Mucosa of descending colon (tissue), 3 donors: ENCODE data around the gene ART5. TPM values are rescaled to one million over a fixed set of nuclear protein-coding genes. Genes with fewer than 3 reads are reported as not detected.
"Not testable (repeated sequence)": the region's sequence is repeated elsewhere in the genome, so short reads cannot be mapped to it uniquely, and the experiment has no call there.

ENCODE experiments used
- ATAC-seq: fragments of 200-7000 bp; cut with Tn5 transposase; one replicate; pipeline ENCODE4 v1.9.1; 2020; ENCODE audit warnings: mild to moderate bottlenecking, moderate library complexity
- DNase-seq, 3 donors: peaks; one replicate each; pipeline ENCODE4 v3.0.0-alpha.2; 2020
- H3K36me3 ChIP-seq: fragments of 200-600 bp; one replicate; pipeline ENCODE4 v1.8.0; 2021; ENCODE audit warnings: low read depth, mild to moderate bottlenecking
- H3K4me1 ChIP-seq: fragments of 200-600 bp; one replicate; pipeline ENCODE4 v1.8.0; 2021; ENCODE audit warnings: low read depth, mild to moderate bottlenecking
- H3K4me3 ChIP-seq: fragments of 200-600 bp; one replicate; pipeline ENCODE4 v1.8.0; 2021; ENCODE audit warnings: mild to moderate bottlenecking
- H3K9me3 ChIP-seq: fragments of 200-600 bp; one replicate; pipeline ENCODE4 v1.8.0; 2021; ENCODE audit warnings: mild to moderate bottlenecking
- intact Hi-C, 2 donors: fragments of 100-400 bp; cut with DNase I in 1 of 2; cut with micrococcal nuclease in 1 of 2; formaldehyde crosslinking; loops; one replicate each; pipeline versions ENCODE4 v1.11.0 to v1.11.1; 2022; cut with DNase I, micrococcal nuclease
- total RNA-seq, 3 donors: library from RNA; stranded (reverse); fragmentation: NEBNext Ultra II Directional in 2 of 3; extraction: Animal tissue kit (Norgen Biotek cat#: 25700) in 2 of 3; gene quantifications; one replicate each; pipeline versions ENCODE4 v1.2.1 to v1.2.4, GENCODE V29; 2021 to 2023
- TF ChIP-seq, protein P1 (sequence below): fragments of 200-600 bp; IDR thresholded peaks from one replicate; pipeline ENCODE4 v1.8.0; 2022; ENCODE audit warnings: antibody characterized with exemption, mild to moderate bottlenecking
- donor health status: DM: no; HTN: no; CAD: no; lungs with moderate emphysema.
- donor health status: DM: no; HTN: no; CAD: no.
- donor health status: DM: no; HTN: yes; CAD: no.

Gene ART5
- total RNA-seq, 3 donors from 2014 or later, result not detected

- TF ChIP-seq, protein P1, sequence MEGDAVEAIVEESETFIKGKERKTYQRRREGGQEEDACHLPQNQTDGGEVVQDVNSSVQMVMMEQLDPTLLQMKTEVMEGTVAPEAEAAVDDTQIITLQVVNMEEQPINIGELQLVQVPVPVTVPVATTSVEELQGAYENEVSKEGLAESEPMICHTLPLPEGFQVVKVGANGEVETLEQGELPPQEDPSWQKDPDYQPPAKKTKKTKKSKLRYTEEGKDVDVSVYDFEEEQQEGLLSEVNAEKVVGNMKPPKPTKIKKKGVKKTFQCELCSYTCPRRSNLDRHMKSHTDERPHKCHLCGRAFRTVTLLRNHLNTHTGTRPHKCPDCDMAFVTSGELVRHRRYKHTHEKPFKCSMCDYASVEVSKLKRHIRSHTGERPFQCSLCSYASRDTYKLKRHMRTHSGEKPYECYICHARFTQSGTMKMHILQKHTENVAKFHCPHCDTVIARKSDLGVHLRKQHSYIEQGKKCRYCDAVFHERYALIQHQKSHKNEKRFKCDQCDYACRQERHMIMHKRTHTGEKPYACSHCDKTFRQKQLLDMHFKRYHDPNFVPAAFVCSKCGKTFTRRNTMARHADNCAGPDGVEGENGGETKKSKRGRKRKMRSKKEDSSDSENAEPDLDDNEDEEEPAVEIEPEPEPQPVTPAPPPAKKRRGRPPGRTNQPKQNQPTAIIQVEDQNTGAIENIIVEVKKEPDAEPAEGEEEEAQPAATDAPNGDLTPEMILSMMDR, result peak; percentile 61
- ATAC-seq, result peak; percentile 73
Observed at GRCh38 chr11:3609416-3610265, 32.2 kb downstream of the ART5 start.

DNA sequence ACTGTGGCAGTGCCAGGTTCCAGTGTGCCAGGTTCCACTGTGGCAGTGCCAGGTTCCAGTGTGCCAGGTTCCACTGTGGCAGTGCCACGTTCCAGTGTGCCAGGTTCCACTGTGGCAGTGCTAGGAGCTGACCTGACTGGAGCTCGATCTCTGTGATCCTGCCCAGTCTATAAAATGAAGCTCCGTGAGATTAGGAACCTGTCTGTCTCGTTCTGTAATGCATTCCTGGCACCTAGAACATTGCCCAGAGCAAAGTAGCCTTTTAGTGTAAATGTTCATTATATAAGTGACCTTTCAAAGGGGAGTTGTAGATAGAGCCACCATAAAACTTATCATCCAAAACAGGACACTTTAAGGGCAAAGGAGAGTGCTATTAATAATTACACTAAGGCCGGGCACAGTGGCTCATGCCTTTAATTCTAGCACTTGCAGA lies 36.0 kb downstream of the ART5 start:
- peak; percentile 42 for ATAC-seq
- Histone ChIP-seq H3K4me3 (no peak overlapping the region), H3K36me3 (no peaks in the 10 kb centered on the region), H3K9me3 (no peaks in the 10 kb centered on the region), H3K4me1 (no peaks in the 10 kb centered on the region)
- DNase-seq, result peak in 1 of 3 donors; percentile 17
- TF ChIP-seq, protein P1, result no peak
- intact Hi-C loops, result no loop called here

More at GRCh38 chr11:3609416-3610265, 32.2 kb downstream of the ART5 start:
- no peaks in the 10 kb centered on the region for H3K4me1 ChIP-seq
- peak in 1 of 3 donors; percentile 74 for DNase-seq
- no peaks in the 10 kb centered on the region for H3K9me3 ChIP-seq
- H3K4me3 ChIP-seq, result no peak overlapping the region
- no peaks in the 10 kb centered on the region for H3K36me3 ChIP-seq
- intact Hi-C loops, result no loop called here

GRCh38 chr11:3605283-3605662 lies 36.5 kb downstream of the ART5 start:
- H3K9me3 ChIP-seq, result no peaks in the 10 kb centered on the region
- H3K4me1 ChIP-seq, result no peaks in the 10 kb centered on the region
- no peaks in the 10 kb centered on the region for H3K36me3 ChIP-seq
- H3K4me3 ChIP-seq, result no peak overlapping the region
- intact Hi-C loops, result no loop called here
- TF ChIP-seq, protein P1, result no peak
- no peak for DNase-seq
- no peak for ATAC-seq

GRCh38 chr11:3604167-3604566 lies 37.6 kb downstream of the ART5 start:
- Histone ChIP-seq H3K36me3 (no peaks in the 10 kb centered on the region), H3K9me3 (no peaks in the 10 kb centered on the region), H3K4me3 (no peak overlapping the region), H3K4me1 (no peaks in the 10 kb centered on the region)
- ATAC-seq, result no peak
- intact Hi-C loops, result no loop called here
- DNase-seq, result no peak
- TF ChIP-seq, protein P1, result no peak

DNA sequence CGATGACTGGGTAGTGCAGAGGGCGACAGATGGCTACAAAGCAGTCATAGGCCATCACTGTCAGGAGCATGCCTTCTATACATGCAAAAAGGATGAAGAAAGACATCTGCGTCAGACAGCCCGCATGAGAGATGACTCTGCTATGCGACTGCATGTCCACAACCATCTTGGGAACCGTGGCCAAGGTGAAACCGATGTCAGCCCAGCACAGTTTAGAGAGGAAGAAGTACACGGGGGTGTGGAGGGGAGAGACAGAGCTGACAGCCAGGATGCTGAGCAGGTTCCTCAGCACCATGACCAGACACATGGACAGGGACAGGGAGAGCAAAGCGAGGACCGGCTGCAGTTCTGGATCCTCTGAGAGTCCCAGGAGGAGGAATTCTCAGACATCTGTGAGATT lies 41.6 kb downstream of the ART5 start:
- H3K9me3 ChIP-seq, intact Hi-C loops, ATAC-seq, H3K36me3 ChIP-seq, H3K4me3 ChIP-seq, H3K4me1 ChIP-seq, DNase-seq: not testable (repeated sequence)

GRCh38 chr11:3597743-3598142 lies 44.0 kb downstream of the ART5 start:
- ATAC-seq, intact Hi-C loops, H3K4me1 ChIP-seq, H3K36me3 ChIP-seq, DNase-seq, H3K9me3 ChIP-seq, H3K4me3 ChIP-seq: not testable (repeated sequence)

- H3K4me3 ChIP-seq, H3K4me1 ChIP-seq, H3K36me3 ChIP-seq, intact Hi-C loops, H3K9me3 ChIP-seq, ATAC-seq, DNase-seq: not testable (repeated sequence)
Observed at GRCh38 chr11:3591326-3591725, 50.5 kb downstream of the ART5 start.

- H3K4me3 ChIP-seq, intact Hi-C loops, DNase-seq, ATAC-seq, H3K4me1 ChIP-seq, H3K36me3 ChIP-seq, H3K9me3 ChIP-seq: not testable (repeated sequence)
Observed at GRCh38 chr11:3590193-3590592, 51.6 kb downstream of the ART5 start.

GRCh38 chr11:3588776-3589175 lies 53.0 kb downstream of the ART5 start:
- H3K9me3 ChIP-seq, H3K4me1 ChIP-seq, intact Hi-C loops, H3K4me3 ChIP-seq, ATAC-seq, DNase-seq, H3K36me3 ChIP-seq: not testable (repeated sequence)
